Measurements from ENCODE around the gene TBC1D24.
"Not testable (repeated sequence)": the region's sequence is repeated elsewhere in the genome, so short reads cannot be mapped to it uniquely, and the experiment has no call there.

Gene TBC1D24

DNA sequence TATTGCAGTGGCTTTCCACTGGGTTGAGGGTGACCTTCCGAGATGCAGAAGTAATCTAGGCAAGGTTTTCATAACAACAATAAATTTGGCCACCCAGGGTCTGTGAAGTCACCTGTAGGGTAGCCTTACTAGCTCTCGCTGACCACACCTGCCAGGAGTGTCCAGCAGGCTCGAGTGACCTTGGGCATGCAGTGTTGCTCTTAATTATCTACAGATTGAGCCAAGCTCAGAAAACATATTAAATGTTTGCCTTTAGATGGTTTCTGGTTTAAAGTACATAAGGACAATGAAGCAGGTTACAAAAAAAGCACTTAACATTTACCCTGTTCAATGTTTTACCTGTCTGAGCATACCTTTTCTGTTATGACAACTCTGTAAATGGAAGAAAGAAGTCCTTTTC lies 1.8 kb downstream of the TBC1D24 start:
- Histone ChIP-seq H3K4me3 (ENCODE audit: low read depth in 1 of 2, low read length in 2 of 2) (no peak overlapping the region), H3K79me2 (ENCODE audit: insufficient read depth, low read length) (peaks cover 64% of the 10 kb centered on the region), H3K4me2 (ENCODE audit: insufficient read depth, low read length) (peak overlapping the region; percentile 80; the same call in 1 of the 2 replicates), H4K20me1 (ENCODE audit: insufficient read depth, low read length) (peaks cover 69% of the 10 kb centered on the region), H3K4me1 (ENCODE audit: insufficient read depth, low read length) (peaks cover 43% of the 10 kb centered on the region), H3K9ac (ENCODE audit: low read depth, low read length) (peak overlapping the region; percentile 97; the same call in 1 of the 2 replicates), H3K27ac (ENCODE audit: low read length) (no peak overlapping the region), H3K36me3 (ENCODE audit: insufficient read depth, low read length) (peaks cover 3% of the 10 kb centered on the region; the same call in 1 of the 2 replicates), H3K9me3 (ENCODE audit: insufficient read depth, low read length, severe bottlenecking) (no peaks in the 10 kb centered on the region), H3K27me3 (ENCODE audit: insufficient read depth, low read length, poor library complexity) (peaks cover 7% of the 10 kb centered on the region), H2AFZ (ENCODE audit: low read depth, low read length) (no peak overlapping the region)
- ATAC-seq (ENCODE audit: insufficient read depth, low read depth) (no peak), DNase-seq (no peak)
- TF ChIP-seq, protein P1, sequence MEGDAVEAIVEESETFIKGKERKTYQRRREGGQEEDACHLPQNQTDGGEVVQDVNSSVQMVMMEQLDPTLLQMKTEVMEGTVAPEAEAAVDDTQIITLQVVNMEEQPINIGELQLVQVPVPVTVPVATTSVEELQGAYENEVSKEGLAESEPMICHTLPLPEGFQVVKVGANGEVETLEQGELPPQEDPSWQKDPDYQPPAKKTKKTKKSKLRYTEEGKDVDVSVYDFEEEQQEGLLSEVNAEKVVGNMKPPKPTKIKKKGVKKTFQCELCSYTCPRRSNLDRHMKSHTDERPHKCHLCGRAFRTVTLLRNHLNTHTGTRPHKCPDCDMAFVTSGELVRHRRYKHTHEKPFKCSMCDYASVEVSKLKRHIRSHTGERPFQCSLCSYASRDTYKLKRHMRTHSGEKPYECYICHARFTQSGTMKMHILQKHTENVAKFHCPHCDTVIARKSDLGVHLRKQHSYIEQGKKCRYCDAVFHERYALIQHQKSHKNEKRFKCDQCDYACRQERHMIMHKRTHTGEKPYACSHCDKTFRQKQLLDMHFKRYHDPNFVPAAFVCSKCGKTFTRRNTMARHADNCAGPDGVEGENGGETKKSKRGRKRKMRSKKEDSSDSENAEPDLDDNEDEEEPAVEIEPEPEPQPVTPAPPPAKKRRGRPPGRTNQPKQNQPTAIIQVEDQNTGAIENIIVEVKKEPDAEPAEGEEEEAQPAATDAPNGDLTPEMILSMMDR (IDR thresholded peaks at IDR 0.05; ENCODE audit: borderline replicate concordance, extremely low read depth, low read length, poor library complexity, severe bottlenecking): no peak
- no peak for TF ChIP-seq EZH2 (IDR thresholded peaks at IDR 0.05; ENCODE audit: borderline replicate concordance, low read depth, low read length, severe bottlenecking)

DNA sequence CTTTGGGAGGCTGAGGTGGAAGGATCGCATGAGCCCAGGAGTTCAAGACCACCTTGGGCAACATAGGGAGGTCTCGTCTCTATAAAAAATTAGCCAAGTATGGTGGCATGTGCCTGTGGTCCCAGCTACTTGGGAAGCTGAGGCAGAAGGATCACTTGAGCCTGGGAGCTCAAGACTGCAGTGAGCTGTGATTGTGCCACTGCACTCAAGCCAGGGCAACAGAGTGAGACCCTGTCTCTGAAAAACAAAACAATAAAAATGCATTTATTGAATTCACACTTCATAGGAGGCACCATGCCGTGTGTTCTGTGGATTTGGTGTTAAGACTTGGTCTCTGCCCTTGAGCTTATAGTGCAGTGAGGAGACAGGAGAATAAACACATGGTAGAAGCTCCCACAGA lies 2.4 kb downstream of the TBC1D24 start:
- peaks cover 2% of the 10 kb centered on the region for H3K27me3 ChIP-seq (ENCODE audit: insufficient read depth, low read length, poor library complexity)
- peaks cover 3% of the 10 kb centered on the region; the same call in 1 of the 2 replicates for H3K36me3 ChIP-seq (ENCODE audit: insufficient read depth, low read length)
- peaks cover 37% of the 10 kb centered on the region for H3K4me1 ChIP-seq (ENCODE audit: insufficient read depth, low read length)
- ATAC-seq (ENCODE audit: insufficient read depth, low read depth) (no peak), DNase-seq (no peak)
- H3K4me2 ChIP-seq (ENCODE audit: insufficient read depth, low read length): no peak overlapping the region
- H2AFZ ChIP-seq (ENCODE audit: low read depth, low read length): no peak overlapping the region
- no peak overlapping the region for H3K4me3 ChIP-seq (ENCODE audit: low read depth in 1 of 2, low read length in 2 of 2)
- H3K9me3 ChIP-seq (ENCODE audit: insufficient read depth, low read length, severe bottlenecking): no peaks in the 10 kb centered on the region
- peaks cover 69% of the 10 kb centered on the region for H4K20me1 ChIP-seq (ENCODE audit: insufficient read depth, low read length)
- no peak overlapping the region for H3K27ac ChIP-seq (ENCODE audit: low read length)
- H3K79me2 ChIP-seq (ENCODE audit: insufficient read depth, low read length): peaks cover 70% of the 10 kb centered on the region
- TF ChIP-seq, protein P1 (IDR thresholded peaks at IDR 0.05; ENCODE audit: borderline replicate concordance, extremely low read depth, low read length, poor library complexity, severe bottlenecking): no peak
- TF ChIP-seq EZH2 (IDR thresholded peaks at IDR 0.05; ENCODE audit: borderline replicate concordance, low read depth, low read length, severe bottlenecking): no peak
- H3K9ac ChIP-seq (ENCODE audit: low read depth, low read length): no peak overlapping the region

DNA sequence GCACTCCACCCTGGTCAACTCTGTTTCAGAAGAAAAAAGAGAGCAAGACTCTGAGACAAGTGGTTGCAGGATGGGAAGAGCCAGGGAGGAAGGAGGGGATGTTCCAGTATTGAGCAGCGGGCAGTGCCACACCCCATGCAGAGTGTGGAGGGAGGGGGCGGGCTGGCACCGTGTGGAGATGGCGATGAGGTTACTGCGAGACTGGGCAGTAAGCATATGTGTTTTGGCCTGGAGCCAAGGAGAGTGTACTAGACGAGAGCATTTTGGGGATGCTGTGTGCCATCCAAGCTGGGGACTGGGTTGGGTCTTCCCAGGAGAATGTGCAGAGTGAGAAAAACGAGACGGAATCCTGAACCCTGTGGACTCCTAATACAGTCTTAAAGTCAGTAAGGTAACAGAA lies 3.4 kb downstream of the TBC1D24 start:
- Histone ChIP-seq H3K4me1 (ENCODE audit: insufficient read depth, low read length) (peaks cover 27% of the 10 kb centered on the region), H3K27ac (ENCODE audit: low read length) (no peak overlapping the region), H3K4me2 (ENCODE audit: insufficient read depth, low read length) (no peak overlapping the region), H2AFZ (ENCODE audit: low read depth, low read length) (no peak overlapping the region), H3K4me3 (ENCODE audit: low read depth in 1 of 2, low read length in 2 of 2) (no peak overlapping the region), H3K79me2 (ENCODE audit: insufficient read depth, low read length) (peaks cover 79% of the 10 kb centered on the region), H3K9me3 (ENCODE audit: insufficient read depth, low read length, severe bottlenecking) (no peaks in the 10 kb centered on the region), H4K20me1 (ENCODE audit: insufficient read depth, low read length) (peaks cover 69% of the 10 kb centered on the region), H3K36me3 (ENCODE audit: insufficient read depth, low read length) (peaks cover 3% of the 10 kb centered on the region; the same call in 1 of the 2 replicates), H3K27me3 (ENCODE audit: insufficient read depth, low read length, poor library complexity) (no peaks in the 10 kb centered on the region), H3K9ac (ENCODE audit: low read depth, low read length) (no peak overlapping the region)
- TF ChIP-seq, protein P1 (IDR thresholded peaks at IDR 0.05; ENCODE audit: borderline replicate concordance, extremely low read depth, low read length, poor library complexity, severe bottlenecking): no peak
- TF ChIP-seq EZH2 (IDR thresholded peaks at IDR 0.05; ENCODE audit: borderline replicate concordance, low read depth, low read length, severe bottlenecking): no peak
- no peak for DNase-seq
- ATAC-seq (ENCODE audit: insufficient read depth, low read depth): no peak

DNA sequence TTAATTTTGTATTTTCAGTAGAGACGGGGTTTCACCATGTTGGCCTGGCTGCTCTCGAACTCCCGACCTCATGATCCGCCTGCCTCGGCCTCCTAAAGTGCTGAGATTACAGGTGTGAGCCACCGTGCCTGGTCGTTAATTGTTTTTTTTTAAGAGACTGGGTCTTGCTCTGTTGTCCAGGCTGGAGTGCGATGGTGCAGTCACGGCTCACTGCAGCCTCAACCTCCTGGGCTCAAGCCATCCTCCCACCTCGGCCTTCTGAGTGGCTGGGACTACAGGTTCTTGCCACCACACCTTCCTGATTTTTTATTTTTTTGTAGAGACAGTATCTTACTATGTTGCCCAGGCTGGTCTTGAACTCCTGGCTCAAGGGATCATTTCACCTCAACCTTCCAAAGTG lies 5.1 kb downstream of the TBC1D24 start:
- not testable (repeated sequence) for H3K9ac ChIP-seq (ENCODE audit: low read depth, low read length); H3K4me2 ChIP-seq (ENCODE audit: insufficient read depth, low read length); H3K27me3 ChIP-seq (ENCODE audit: insufficient read depth, low read length, poor library complexity); H2AFZ ChIP-seq (ENCODE audit: low read depth, low read length); H3K36me3 ChIP-seq (ENCODE audit: insufficient read depth, low read length); H3K27ac ChIP-seq (ENCODE audit: low read length); H3K4me3 ChIP-seq (ENCODE audit: low read depth in 1 of 2, low read length in 2 of 2); ATAC-seq (ENCODE audit: insufficient read depth, low read depth); H3K9me3 ChIP-seq (ENCODE audit: insufficient read depth, low read length, severe bottlenecking); DNase-seq
- H4K20me1 ChIP-seq (ENCODE audit: insufficient read depth, low read length): peaks cover 80% of the 10 kb centered on the region
- peaks cover 89% of the 10 kb centered on the region for H3K79me2 ChIP-seq (ENCODE audit: insufficient read depth, low read length)
- peaks cover 14% of the 10 kb centered on the region for H3K4me1 ChIP-seq (ENCODE audit: insufficient read depth, low read length)

All from DND-41 (cell line).